Activated CD8-positive, alpha-beta T cell treated with anti-CD3 and anti-CD28 coated beads, Interleukin-2, amount 10 ng/mL, durations not matched to agents 7 days and 5 days (primary cell): ENCODE data around the gene SIGLEC8. TPM values are rescaled to one million over a fixed set of nuclear protein-coding genes. Genes with fewer than 3 reads are reported as not detected.

Experiments used
- ATAC-seq: fragments of 150-1000 bp; cut with Tn5 transposase; one replicate; pipeline ENCODE4 v1.10.0; 2021; ENCODE audit warnings: moderate library complexity
- CTCF ChIA-PET: fragments of 350-600 bp; sonication (Branson Sonifier 250); formaldehyde crosslinking; loops from one replicate; lab custom pipeline; 2021; ENCODE audit warnings: antibody characterized with exemption; lab: Charles Lee
- POLR2A ChIA-PET: fragments of 350-600 bp; sonication (Branson Sonifier 250); formaldehyde crosslinking; loops from one replicate; lab custom pipeline; 2021; ENCODE audit warnings: antibody characterized with exemption; lab: Charles Lee
- DNase-seq: peaks from one replicate; pipeline ENCODE4 v3.0.0-alpha.2; 2020
- H3K27ac Mint-ChIP-seq: one replicate; pipeline ENCODE4 v1.8.0; 2021; ENCODE audit warnings: mild to moderate bottlenecking, mixed read lengths
- H3K27me3 Mint-ChIP-seq: one replicate; pipeline ENCODE4 v1.8.0; 2021; ENCODE audit warnings: low read depth, mixed read lengths
- H3K36me3 Mint-ChIP-seq: one replicate; pipeline ENCODE4 v1.8.0; 2021; ENCODE audit warnings: low read depth, mixed read lengths
- H3K4me1 Mint-ChIP-seq: one replicate; pipeline ENCODE4 v1.8.0; 2021; ENCODE audit warnings: low read depth, mixed read lengths
- H3K4me3 Mint-ChIP-seq: one replicate; pipeline ENCODE4 v1.8.0; 2021; ENCODE audit warnings: mild to moderate bottlenecking, mixed read lengths
- H3K9me3 Mint-ChIP-seq: one replicate; pipeline ENCODE4 v1.8.0; 2022; ENCODE audit warnings: mixed read lengths; ENCODE audit not compliant: insufficient read depth
- total RNA-seq, 2 experiments: library from RNA; stranded (reverse); gene quantifications; one replicate each; pipeline ENCODE4 v1.2.3, GENCODE V29; 2021

The SIGLEC8 gene
- total RNA-seq, 2 experiments from 2014 or later = not detected

GRCh38 chr19:51441410-51442390 lies 16.6 kb downstream of the SIGLEC8 start:
- POLR2A ChIA-PET = interaction anchor here (0.5 to 1.0 kb wide), 4 partner anchors 46 to 98 kb away, joined by 3 to 4 read pairs (median 3); partner anchors contain the start of gene NKG7

GRCh38 chr19:51440846-51441409 lies 17.3 kb downstream of the SIGLEC8 start:
- POLR2A ChIA-PET = interaction anchor here (0.5 to 1.0 kb wide), 4 partner anchors 45 to 97 kb away, joined by 3 to 4 read pairs (median 3); no protein-coding TSS in a partner anchor

More at GRCh38 chr19:51441410-51442390, 16.6 kb downstream of the SIGLEC8 start:
- Mint-ChIP-seq H3K4me1 (peaks cover 49% of the 10 kb centered on the region), H3K4me3 (peak overlapping the region; percentile 71), H3K9me3 (no peaks in the 10 kb centered on the region), H3K27me3 (peaks cover 38% of the 10 kb centered on the region), H3K36me3 (no peaks in the 10 kb centered on the region), H3K27ac (peak overlapping the region; percentile 74)
- DNase-seq = peak; percentile 97
- peak; percentile 92 for ATAC-seq
- CTCF ChIA-PET = interaction anchor here (0.7 to 8.3 kb wide), 13 partner anchors 22 to 343 kb away, joined by 3 to 74 read pairs (median 6); partner anchors contain the start of genes NKG7, SIGLEC10 and VSIG10L

GRCh38 chr19:51440052-51440451 lies 18.2 kb downstream of the SIGLEC8 start:
- Mint-ChIP-seq H3K4me3 (no peak overlapping the region), H3K27me3 (peaks cover 31% of the 10 kb centered on the region), H3K9me3 (no peaks in the 10 kb centered on the region), H3K27ac (no peak overlapping the region), H3K36me3 (no peaks in the 10 kb centered on the region), H3K4me1 (peaks cover 46% of the 10 kb centered on the region)
- ATAC-seq = no peak
- no peak for DNase-seq
- ChIA-PET POLR2A (interaction anchor here (1.0 kb wide), 1 partner anchor 45 kb away, joined by 3 read pairs; no protein-coding TSS in a partner anchor), CTCF (interaction anchor here (0.7 to 8.3 kb wide), 15 partner anchors 8 to 198 kb away, joined by 3 to 74 read pairs (median 6); partner anchors contain the start of genes NKG7, SIGLEC10 and VSIG10L)

More at GRCh38 chr19:51440846-51441409, 17.3 kb downstream of the SIGLEC8 start:
- H3K4me3 Mint-ChIP-seq = peak overlapping the region; percentile 71
- DNase-seq (peak; percentile 38), ATAC-seq (peak; percentile 16)
- peaks cover 46% of the 10 kb centered on the region for H3K4me1 Mint-ChIP-seq
- peak overlapping the region; percentile 74 for H3K27ac Mint-ChIP-seq
- peaks cover 39% of the 10 kb centered on the region for H3K27me3 Mint-ChIP-seq
- no peaks in the 10 kb centered on the region for H3K36me3 Mint-ChIP-seq
- CTCF ChIA-PET = interaction anchor here (0.8 to 8.3 kb wide), 12 partner anchors 17 to 216 kb away, joined by 3 to 74 read pairs (median 7); partner anchors contain the start of genes NKG7, SIGLEC10 and VSIG10L
- no peaks in the 10 kb centered on the region for H3K9me3 Mint-ChIP-seq

GRCh38 chr19:51439021-51439465 lies 19.2 kb downstream of the SIGLEC8 start:
- Mint-ChIP-seq H3K9me3 (no peaks in the 10 kb centered on the region), H3K27ac (no peak overlapping the region), H3K4me3 (no peak overlapping the region), H3K27me3 (peaks cover 26% of the 10 kb centered on the region), H3K36me3 (no peaks in the 10 kb centered on the region), H3K4me1 (peaks cover 46% of the 10 kb centered on the region)
- ChIA-PET POLR2A (no interaction called here), CTCF (interaction anchor here (0.8 to 8.3 kb wide), 13 partner anchors 9 to 199 kb away, joined by 3 to 74 read pairs (median 7); partner anchors contain the start of genes NKG7, SIGLEC10 and VSIG10L)
- DNase-seq (peak; percentile 70), ATAC-seq (no peak)

GRCh38 chr19:51434456-51434855 lies 23.8 kb downstream of the SIGLEC8 start:
- Mint-ChIP-seq H3K36me3 (no peaks in the 10 kb centered on the region), H3K4me3 (no peak overlapping the region), H3K27ac (no peak overlapping the region), H3K9me3 (no peaks in the 10 kb centered on the region), H3K27me3 (peaks cover 15% of the 10 kb centered on the region), H3K4me1 (peaks cover 13% of the 10 kb centered on the region)
- ATAC-seq = no peak
- ChIA-PET POLR2A (no interaction called here), CTCF (interaction anchor here (0.9 kb wide), 1 partner anchor 14 kb away, joined by 3 read pairs; no protein-coding TSS in a partner anchor)
- no peak for DNase-seq

GRCh38 chr19:51433043-51433442 lies 25.2 kb downstream of the SIGLEC8 start:
- no peak overlapping the region for H3K4me3 Mint-ChIP-seq
- no peak for DNase-seq
- no peak overlapping the region for H3K27ac Mint-ChIP-seq
- POLR2A ChIA-PET = no interaction called here
- no peaks in the 10 kb centered on the region for H3K36me3 Mint-ChIP-seq
- no peaks in the 10 kb centered on the region for H3K4me1 Mint-ChIP-seq
- H3K9me3 Mint-ChIP-seq = no peaks in the 10 kb centered on the region
- CTCF ChIA-PET = no interaction called here
- peaks cover 9% of the 10 kb centered on the region for H3K27me3 Mint-ChIP-seq
- no peak for ATAC-seq

- ATAC-seq (no peak), DNase-seq (no peak)
- Mint-ChIP-seq H3K36me3 (no peaks in the 10 kb centered on the region), H3K9me3 (no peaks in the 10 kb centered on the region), H3K4me3 (no peak overlapping the region), H3K27ac (no peak overlapping the region), H3K27me3 (peaks cover 10% of the 10 kb centered on the region), H3K4me1 (no peaks in the 10 kb centered on the region)
- CTCF ChIA-PET = no interaction called here
- POLR2A ChIA-PET = no interaction called here
Measured at GRCh38 chr19:51431124-51431523, 27.1 kb downstream of the SIGLEC8 start.

GRCh38 chr19:51430221-51430620 lies 28.0 kb downstream of the SIGLEC8 start:
- Mint-ChIP-seq H3K9me3 (no peaks in the 10 kb centered on the region), H3K27ac (no peak overlapping the region), H3K4me3 (no peak overlapping the region), H3K27me3 (peaks cover 12% of the 10 kb centered on the region), H3K4me1 (no peaks in the 10 kb centered on the region), H3K36me3 (no peaks in the 10 kb centered on the region)
- POLR2A ChIA-PET = no interaction called here
- no peak for ATAC-seq
- no peak for DNase-seq
- CTCF ChIA-PET = no interaction called here

GRCh38 chr19:51427201-51427600 lies 31.1 kb downstream of the SIGLEC8 start:
- Mint-ChIP-seq H3K4me3 (no peak overlapping the region), H3K36me3 (no peaks in the 10 kb centered on the region), H3K9me3 (no peaks in the 10 kb centered on the region), H3K27me3 (peaks cover 14% of the 10 kb centered on the region), H3K27ac (no peak overlapping the region), H3K4me1 (no peaks in the 10 kb centered on the region)
- CTCF ChIA-PET = interaction anchor here (1.2 kb wide), 1 partner anchor 230 kb away, joined by 5 read pairs; no protein-coding TSS in a partner anchor
- DNase-seq (no peak), ATAC-seq (no peak)
- POLR2A ChIA-PET = interaction anchor here (0.8 kb wide), 1 partner anchor 9 kb away, joined by 3 read pairs; the partner anchor contains the start of gene SIGLEC10

GRCh38 chr19:51422053-51422448 lies 36.2 kb downstream of the SIGLEC8 start:
- POLR2A ChIA-PET = no interaction called here
- CTCF ChIA-PET = interaction anchor here (0.5 to 6.7 kb wide), 18 partner anchors 12 to 239 kb away, joined by 3 to 74 read pairs (median 4); partner anchors contain the start of gene NKG7
- ATAC-seq (peak; percentile 81), DNase-seq (peak; percentile 91)
- no peak overlapping the region for H3K27ac Mint-ChIP-seq
- H3K27me3 Mint-ChIP-seq = peaks cover 21% of the 10 kb centered on the region
- H3K4me3 Mint-ChIP-seq = no peak overlapping the region
- H3K36me3 Mint-ChIP-seq = no peaks in the 10 kb centered on the region
- no peaks in the 10 kb centered on the region for H3K9me3 Mint-ChIP-seq
- peaks cover 17% of the 10 kb centered on the region for H3K4me1 Mint-ChIP-seq
